Measurements from ENCODE around the gene USP11. TPM values are rescaled to one million over a fixed set of nuclear protein-coding genes. Genes with fewer than 3 reads are reported as not detected.

The USP11 gene
- total and polyA plus RNA-seq, 2 donors: 45.6 to 52.5 TPM

DNA sequence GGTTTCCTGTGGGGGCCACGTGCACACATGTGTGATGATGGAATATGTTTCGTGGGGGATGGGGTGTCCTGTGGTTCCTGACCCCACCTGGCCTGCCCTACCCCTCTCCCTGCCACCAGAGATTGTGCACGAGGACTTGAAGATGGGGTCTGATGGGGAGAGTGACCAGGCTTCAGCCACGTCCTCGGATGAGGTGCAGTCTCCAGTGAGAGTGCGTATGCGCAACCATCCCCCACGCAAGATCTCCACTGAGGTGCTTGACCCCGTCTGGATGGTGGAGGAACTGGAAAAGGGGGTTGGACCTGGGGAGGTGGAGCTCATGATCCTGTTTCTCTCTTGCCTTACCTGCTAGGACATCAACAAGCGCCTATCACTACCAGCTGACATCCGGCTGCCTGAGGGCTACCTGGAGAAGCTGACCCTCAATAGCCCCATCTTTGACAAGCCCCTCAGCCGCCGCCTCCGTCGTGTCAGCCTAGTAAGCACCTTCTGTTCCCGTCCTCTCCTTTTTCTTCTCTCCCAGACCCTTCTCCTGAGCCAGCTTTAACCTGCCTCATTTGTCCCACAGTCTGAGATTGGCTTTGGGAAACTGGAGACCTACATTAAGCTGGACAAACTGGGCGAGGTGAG lies 8.4 kb upstream of the USP11 start:
- no peak overlapping the region for H3K4me3 ChIP-seq (ENCODE audit: low read depth, low read length)
- H3K4me1 ChIP-seq (ENCODE audit: insufficient read depth): no peaks in the 10 kb centered on the region
- H3K36me3 ChIP-seq (ENCODE audit: insufficient read depth): peaks cover 3% of the 10 kb centered on the region
- 91% methylated on average over 17 of the region's 17 CpGs for WGBS
- no peak overlapping the region for H3K27ac ChIP-seq (ENCODE audit: low read depth)
- DNase-seq (ENCODE audit: extremely low spot score): no peak

DNA sequence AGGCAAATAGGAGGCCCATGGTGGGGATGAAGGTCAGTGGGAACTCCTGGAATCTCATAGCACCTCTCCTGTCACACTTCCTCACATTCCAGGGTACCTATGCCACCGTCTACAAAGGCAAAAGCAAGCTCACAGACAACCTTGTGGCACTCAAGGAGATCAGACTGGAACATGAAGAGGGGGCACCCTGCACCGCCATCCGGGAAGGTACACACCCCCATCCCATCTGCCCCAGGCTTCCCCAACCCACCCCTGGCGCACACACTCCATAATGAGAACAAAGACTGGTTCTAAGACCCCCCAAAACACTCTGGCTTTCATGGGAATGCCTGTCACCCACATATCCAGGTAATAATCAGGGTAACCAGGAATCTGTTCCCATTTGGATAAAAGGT lies 7.9 kb upstream of the USP11 start:
- Histone ChIP-seq H3K4me1 (ENCODE audit: insufficient read depth) (no peaks in the 10 kb centered on the region), H3K4me3 (ENCODE audit: low read depth, low read length) (no peak overlapping the region), H3K36me3 (ENCODE audit: insufficient read depth) (peaks cover 3% of the 10 kb centered on the region), H3K27ac (ENCODE audit: low read depth) (no peak overlapping the region)
- 96% methylated on average over 4 of the region's 4 CpGs for WGBS
- DNase-seq (ENCODE audit: extremely low spot score): no peak

DNA sequence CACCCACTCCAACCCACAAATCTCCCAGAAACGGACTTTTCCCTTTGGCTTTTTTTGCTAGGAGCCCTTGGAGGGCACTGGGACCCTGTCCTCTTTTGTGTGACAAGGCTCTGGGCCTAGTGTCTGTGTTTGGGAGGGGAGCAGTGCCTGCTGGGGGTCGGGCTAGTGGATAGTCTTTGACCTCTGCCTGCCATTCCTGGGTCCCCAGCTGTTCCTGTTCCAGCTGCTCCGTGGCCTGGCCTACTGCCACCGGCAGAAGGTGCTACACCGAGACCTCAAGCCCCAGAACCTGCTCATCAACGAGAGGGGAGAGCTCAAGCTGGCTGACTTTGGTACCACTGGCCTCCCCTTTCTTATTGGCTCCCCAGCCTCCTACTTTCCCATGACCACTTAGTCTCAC lies 6.7 kb upstream of the USP11 start:
- H3K36me3 ChIP-seq (ENCODE audit: insufficient read depth): peaks cover 3% of the 10 kb centered on the region
- WGBS: 90% methylated on average over 6 of the region's 6 CpGs
- H3K4me1 ChIP-seq (ENCODE audit: insufficient read depth): no peaks in the 10 kb centered on the region
- no peak for DNase-seq (ENCODE audit: extremely low spot score)
- H3K27ac ChIP-seq (ENCODE audit: low read depth): no peak overlapping the region
- H3K4me3 ChIP-seq (ENCODE audit: low read depth, low read length): no peak overlapping the region

DNA sequence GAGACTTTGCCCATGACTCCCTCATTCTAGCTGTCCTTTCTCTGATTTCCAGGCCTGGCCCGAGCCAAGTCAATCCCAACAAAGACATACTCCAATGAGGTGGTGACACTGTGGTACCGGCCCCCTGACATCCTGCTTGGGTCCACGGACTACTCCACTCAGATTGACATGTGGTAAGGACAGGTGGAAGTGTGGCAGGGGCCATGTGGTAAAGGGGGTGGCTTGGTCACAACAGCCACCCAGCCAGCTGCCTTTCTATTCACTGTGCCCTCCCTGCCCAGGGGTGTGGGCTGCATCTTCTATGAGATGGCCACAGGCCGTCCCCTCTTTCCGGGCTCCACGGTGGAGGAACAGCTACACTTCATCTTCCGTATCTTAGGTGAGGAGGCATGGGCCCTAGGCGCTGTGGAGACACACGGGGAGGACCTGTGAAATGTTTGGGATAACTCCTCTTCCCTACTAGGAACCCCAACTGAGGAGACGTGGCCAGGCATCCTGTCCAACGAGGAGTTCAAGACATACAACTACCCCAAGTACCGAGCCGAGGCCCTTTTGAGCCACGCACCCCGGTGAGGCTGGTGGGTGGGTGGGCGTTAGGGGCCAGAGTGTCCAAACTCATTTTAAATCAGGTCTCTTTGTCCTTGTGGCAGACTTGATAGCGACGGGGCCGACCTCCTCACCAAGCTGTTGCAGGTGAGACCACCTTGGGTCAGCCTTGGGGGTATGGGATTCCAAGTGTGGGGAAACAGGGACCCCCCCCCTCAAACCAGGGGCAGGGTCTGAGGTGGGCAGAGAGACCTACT lies 6.1 kb upstream of the USP11 start:
- Histone ChIP-seq H3K4me3 (ENCODE audit: low read depth, low read length) (no peak overlapping the region), H3K27ac (ENCODE audit: low read depth) (no peak overlapping the region), H3K36me3 (ENCODE audit: insufficient read depth) (peaks cover 3% of the 10 kb centered on the region), H3K4me1 (ENCODE audit: insufficient read depth) (no peaks in the 10 kb centered on the region)
- 93% methylated on average over 19 of the region's 19 CpGs for WGBS
- no peak for DNase-seq (ENCODE audit: extremely low spot score)

GRCh38 chrX:47227334-47227583 lies 5.5 kb upstream of the USP11 start:
- Histone ChIP-seq H3K4me1 (ENCODE audit: insufficient read depth) (no peaks in the 10 kb centered on the region), H3K4me3 (ENCODE audit: low read depth, low read length) (no peak overlapping the region), H3K27ac (ENCODE audit: low read depth) (no peak overlapping the region), H3K36me3 (ENCODE audit: insufficient read depth) (peaks cover 3% of the 10 kb centered on the region)
- no peak for DNase-seq (ENCODE audit: extremely low spot score)
- 92% methylated on average over 9 of the region's 9 CpGs for WGBS

DNA sequence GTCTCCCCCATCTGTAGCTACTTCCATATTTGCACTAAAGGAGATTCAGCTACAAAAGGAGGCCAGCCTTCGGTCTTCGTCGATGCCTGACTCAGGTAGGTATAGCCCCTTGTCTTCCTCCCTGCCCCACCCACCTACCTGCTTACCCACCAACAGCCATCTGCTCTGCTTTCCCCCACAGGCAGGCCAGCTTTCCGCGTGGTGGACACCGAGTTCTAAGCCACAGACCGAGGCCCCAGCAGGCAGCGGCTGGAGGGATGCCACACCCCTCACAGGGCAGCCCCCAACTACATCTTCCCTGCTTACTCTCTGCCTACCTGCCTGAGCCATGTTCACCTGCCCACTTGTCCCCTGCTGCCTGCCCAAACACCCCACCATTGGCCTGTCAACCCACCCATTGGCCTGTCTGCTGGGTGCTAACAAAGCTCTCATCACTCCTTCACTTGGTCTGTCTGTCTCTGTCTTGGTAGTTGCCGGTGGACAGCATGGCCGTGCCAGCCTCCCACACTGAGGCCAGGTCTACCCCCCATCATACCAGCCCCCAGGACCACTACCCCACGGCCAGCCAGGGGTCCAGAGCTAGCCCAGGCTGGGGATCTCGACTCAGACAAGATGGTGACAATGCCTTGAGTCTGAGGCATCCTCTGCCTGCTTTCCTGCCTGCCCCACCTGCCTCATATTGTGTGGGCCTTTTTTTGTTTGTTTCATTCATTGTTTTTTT lies 4.1 kb upstream of the USP11 start:
- H3K36me3 ChIP-seq (ENCODE audit: insufficient read depth): peaks cover 3% of the 10 kb centered on the region
- H3K4me1 ChIP-seq (ENCODE audit: insufficient read depth): no peaks in the 10 kb centered on the region
- WGBS: 87% methylated on average over 12 of the region's 12 CpGs
- H3K27ac ChIP-seq (ENCODE audit: low read depth): no peak overlapping the region
- no peak overlapping the region for H3K4me3 ChIP-seq (ENCODE audit: low read depth, low read length)
- DNase-seq (ENCODE audit: extremely low spot score): no peak

- WGBS: 96% methylated on average over 5 of the region's 6 CpGs
- Histone ChIP-seq H3K36me3 (ENCODE audit: insufficient read depth) (peaks cover 3% of the 10 kb centered on the region), H3K4me1 (ENCODE audit: insufficient read depth) (no peaks in the 10 kb centered on the region), H3K4me3 (ENCODE audit: low read depth, low read length) (no peak overlapping the region), H3K27ac (ENCODE audit: low read depth) (no peak overlapping the region)
- no peak for DNase-seq (ENCODE audit: extremely low spot score)
Measured at GRCh38 chrX:47229427-47229826, 3.4 kb upstream of the USP11 start.

DNA sequence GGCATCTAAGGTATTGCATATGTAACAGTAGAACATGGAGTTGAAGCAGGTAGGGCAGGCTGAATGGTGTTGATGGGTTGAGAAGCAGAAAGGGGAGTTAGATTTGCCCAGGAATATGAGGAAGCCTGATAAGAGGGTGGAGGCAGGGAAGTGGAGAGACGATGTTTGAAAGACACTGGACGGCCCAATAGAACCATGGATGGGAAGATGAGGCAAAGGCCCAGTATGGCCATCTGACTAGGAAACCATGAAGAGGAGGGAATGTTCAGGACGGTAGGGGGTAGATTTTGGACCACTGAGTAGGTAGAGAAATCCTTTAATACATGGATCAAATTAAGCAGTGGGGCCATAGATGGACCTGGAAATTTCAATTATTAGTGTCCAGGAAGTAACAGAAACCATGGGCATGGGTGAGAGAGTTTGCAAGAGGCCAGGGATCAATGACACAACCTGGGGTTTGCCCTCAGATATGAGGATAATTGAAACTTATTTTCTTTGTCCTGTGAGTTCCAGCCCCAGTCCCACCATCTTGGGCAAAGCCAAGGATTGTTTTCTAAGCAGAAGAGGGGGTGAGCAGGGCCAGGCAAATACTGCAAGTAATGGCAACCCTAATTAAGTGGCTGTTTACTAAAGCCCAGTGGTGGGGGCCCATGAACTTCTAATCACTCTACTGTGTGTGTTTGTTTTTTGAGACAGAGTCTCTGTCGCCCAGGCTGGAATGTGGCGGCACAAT lies 2.5 kb upstream of the USP11 start:
- DNase-seq (ENCODE audit: extremely low spot score): no peak
- 86% methylated on average over 5 of the region's 5 CpGs for WGBS
- no peaks in the 10 kb centered on the region for H3K4me1 ChIP-seq (ENCODE audit: insufficient read depth)
- no peak overlapping the region for H3K4me3 ChIP-seq (ENCODE audit: low read depth, low read length)
- no peaks in the 10 kb centered on the region for H3K36me3 ChIP-seq (ENCODE audit: insufficient read depth)
- H3K27ac ChIP-seq (ENCODE audit: low read depth): no peak overlapping the region

GRCh38 chrX:47231167-47231566 lies 1.6 kb upstream of the USP11 start:
- Histone ChIP-seq H3K4me3 (ENCODE audit: low read depth, low read length) (no peak overlapping the region), H3K27ac (ENCODE audit: low read depth) (no peak overlapping the region), H3K4me1 (ENCODE audit: insufficient read depth) (no peaks in the 10 kb centered on the region), H3K36me3 (ENCODE audit: insufficient read depth) (no peaks in the 10 kb centered on the region)
- WGBS: 69% methylated on average over 2 of the region's 2 CpGs
- no peak for DNase-seq (ENCODE audit: extremely low spot score)

- WGBS: 61% methylated on average over 8 of the region's 8 CpGs
- peak overlapping the region; percentile 55 for H3K4me3 ChIP-seq (ENCODE audit: low read depth, low read length)
- DNase-seq (ENCODE audit: extremely low spot score): no peak
- no peaks in the 10 kb centered on the region for H3K4me1 ChIP-seq (ENCODE audit: insufficient read depth)
- no peaks in the 10 kb centered on the region for H3K36me3 ChIP-seq (ENCODE audit: insufficient read depth)
- H3K27ac ChIP-seq (ENCODE audit: low read depth): peak overlapping the region; percentile 99
Measured at GRCh38 chrX:47232197-47232802, 509 bp upstream of the USP11 start.

- DNase-seq (ENCODE audit: extremely low spot score): peak; percentile 84
- H3K4me3 ChIP-seq (ENCODE audit: low read depth, low read length): peak overlapping the region; percentile 55
- peak overlapping the region; percentile 87 for H3K27ac ChIP-seq (ENCODE audit: low read depth)
- no peaks in the 10 kb centered on the region for H3K36me3 ChIP-seq (ENCODE audit: insufficient read depth)
- under 1% methylated on average over 51 of the region's 51 CpGs for WGBS
- no peaks in the 10 kb centered on the region for H3K4me1 ChIP-seq (ENCODE audit: insufficient read depth)
Measured at GRCh38 chrX:47233333-47234113, 714 bp downstream of the USP11 start.

- peak overlapping the region; percentile 23 for H3K27ac ChIP-seq (ENCODE audit: low read depth)
- no peak for DNase-seq (ENCODE audit: extremely low spot score)
- no peak overlapping the region for H3K4me3 ChIP-seq (ENCODE audit: low read depth, low read length)
- no peaks in the 10 kb centered on the region for H3K4me1 ChIP-seq (ENCODE audit: insufficient read depth)
- no peaks in the 10 kb centered on the region for H3K36me3 ChIP-seq (ENCODE audit: insufficient read depth)
- WGBS: 42% methylated on average over 3 of the region's 3 CpGs
Measured at GRCh38 chrX:47234583-47234982, 1.8 kb downstream of the USP11 start.

DNA sequence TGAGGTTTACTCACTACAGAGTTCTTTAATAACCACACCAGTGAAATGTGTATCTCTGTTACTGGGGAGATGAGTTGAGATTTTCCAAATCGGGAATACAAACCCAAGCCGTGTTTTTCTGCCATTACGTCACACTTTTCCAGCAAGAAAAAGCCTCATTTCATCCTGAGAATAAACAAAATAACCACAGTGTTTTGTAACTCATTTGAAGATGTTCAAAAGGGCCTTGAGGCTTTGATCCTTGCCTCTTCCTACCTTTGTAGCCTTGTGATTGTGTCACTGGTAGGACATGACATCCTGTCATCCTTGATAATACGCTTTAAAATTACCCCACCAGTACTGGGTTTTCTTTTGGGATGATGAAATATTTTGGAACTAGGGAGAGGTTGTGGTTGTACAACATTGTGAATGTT lies 2.9 kb downstream of the USP11 start:
- 41% methylated on average over 4 of the region's 4 CpGs for WGBS
- Histone ChIP-seq H3K36me3 (ENCODE audit: insufficient read depth) (no peaks in the 10 kb centered on the region), H3K27ac (ENCODE audit: low read depth) (no peak overlapping the region), H3K4me1 (ENCODE audit: insufficient read depth) (no peaks in the 10 kb centered on the region), H3K4me3 (ENCODE audit: low read depth, low read length) (no peak overlapping the region)
- no peak for DNase-seq (ENCODE audit: extremely low spot score)
